CMK (cell line): ENCODE measurements around the gene ZNF750.

Experiments
- DNase-seq: peaks from one replicate; pipeline ENCODE4 v3.0.0-alpha.2; 2010; ENCODE audit warnings: low read depth

The ZNF750 gene

GRCh38 chr17:82859431-82860403 lies 19.9 kb upstream of the ZNF750 start:
- peak; percentile 66 for DNase-seq

GRCh38 chr17:82858376-82859126 lies 18.7 kb upstream of the ZNF750 start:
- no peak for DNase-seq

GRCh38 chr17:82856361-82856760 lies 16.5 kb upstream of the ZNF750 start:
- DNase-seq = no peak

GRCh38 chr17:82854226-82854625 lies 14.4 kb upstream of the ZNF750 start:
- DNase-seq = no peak

- no peak for DNase-seq
Measured at GRCh38 chr17:82851381-82851780, 11.6 kb upstream of the ZNF750 start.

GRCh38 chr17:82849076-82849945 lies 9.5 kb upstream of the ZNF750 start:
- DNase-seq = no peak

GRCh38 chr17:82848022-82848592 lies 8.3 kb upstream of the ZNF750 start:
- no peak for DNase-seq

GRCh38 chr17:82846061-82846691 lies 6.4 kb upstream of the ZNF750 start:
- no peak for DNase-seq

- DNase-seq = peak; percentile 27
Measured at GRCh38 chr17:82845163-82845807, 5.5 kb upstream of the ZNF750 start.

GRCh38 chr17:82844796-82845162 lies 5.0 kb upstream of the ZNF750 start:
- DNase-seq = no peak

- no peak for DNase-seq
Measured at GRCh38 chr17:82843904-82844680, 4.3 kb upstream of the ZNF750 start.

- DNase-seq = no peak
Measured at GRCh38 chr17:82841921-82842596, 2.2 kb upstream of the ZNF750 start.

GRCh38 chr17:82840431-82840831 lies 609 bp upstream of the ZNF750 start:
- DNase-seq = no peak

GRCh38 chr17:82838386-82839063 lies 1.3 kb downstream of the ZNF750 start:
- DNase-seq = no peak

GRCh38 chr17:82837586-82838320 lies 2.1 kb downstream of the ZNF750 start:
- DNase-seq = no peak

- no peak for DNase-seq
Measured at GRCh38 chr17:82836823-82837357, 2.9 kb downstream of the ZNF750 start.

- no peak for DNase-seq
Measured at GRCh38 chr17:82835766-82836512, 3.9 kb downstream of the ZNF750 start.
